ENCODE results near the gene SLC26A2.

- TF ChIP-seq CTCF (IDR thresholded peaks at IDR 0.05) (no peak), POLR2A (IDR thresholded peaks at IDR 0.05) (no peak), POLR2AphosphoS5 (IDR thresholded peaks at IDR 0.05) (no peak), EP300 (IDR thresholded peaks at IDR 0.05; ENCODE audit: low read depth) (no peak)
Observed at GRCh38 chr5:150024346-150024984, 63.9 kb downstream of the SLC26A2 start.

All from transverse colon (tissue), 4 donors.